Upper lobe of left lung (tissue), 4 donors: ENCODE data around the gene XYLT1.

Experiments
- EP300 ChIP-seq, 4 donors: sonication (generic); formaldehyde crosslinking; IDR thresholded peaks; one replicate each; pipeline ENCODE4 v1.5.1; 2017; ENCODE audit warnings: antibody characterized with exemption in 4 of 4, control low read depth in 2 of 4
- POLR2A ChIP-seq, 4 donors: fragments of 450-650 bp; IDR thresholded peaks; one replicate each; pipeline ENCODE4 v1.5.1; 2016 to 2017; ENCODE audit warnings: antibody characterized with exemption in 4 of 4, mild to moderate bottlenecking in 2 of 4
- POLR2AphosphoS5 ChIP-seq, 2 donors: sonication (generic); formaldehyde crosslinking; IDR thresholded peaks; one replicate each; pipeline ENCODE4 v1.5.1; 2017; ENCODE audit warnings: antibody characterized with exemption in 2 of 2
- TF ChIP-seq, protein P1 (sequence below), 6 experiments: fragments of 450-650 bp in 4 of 6; fragments of 200-600 bp in 2 of 6; sonication (generic) in 2 of 6; IDR thresholded peaks; one replicate each; pipeline ENCODE4 v1.5.1; 2016 to 2019; ENCODE audit warnings: antibody characterized with exemption in 6 of 6

DNA sequence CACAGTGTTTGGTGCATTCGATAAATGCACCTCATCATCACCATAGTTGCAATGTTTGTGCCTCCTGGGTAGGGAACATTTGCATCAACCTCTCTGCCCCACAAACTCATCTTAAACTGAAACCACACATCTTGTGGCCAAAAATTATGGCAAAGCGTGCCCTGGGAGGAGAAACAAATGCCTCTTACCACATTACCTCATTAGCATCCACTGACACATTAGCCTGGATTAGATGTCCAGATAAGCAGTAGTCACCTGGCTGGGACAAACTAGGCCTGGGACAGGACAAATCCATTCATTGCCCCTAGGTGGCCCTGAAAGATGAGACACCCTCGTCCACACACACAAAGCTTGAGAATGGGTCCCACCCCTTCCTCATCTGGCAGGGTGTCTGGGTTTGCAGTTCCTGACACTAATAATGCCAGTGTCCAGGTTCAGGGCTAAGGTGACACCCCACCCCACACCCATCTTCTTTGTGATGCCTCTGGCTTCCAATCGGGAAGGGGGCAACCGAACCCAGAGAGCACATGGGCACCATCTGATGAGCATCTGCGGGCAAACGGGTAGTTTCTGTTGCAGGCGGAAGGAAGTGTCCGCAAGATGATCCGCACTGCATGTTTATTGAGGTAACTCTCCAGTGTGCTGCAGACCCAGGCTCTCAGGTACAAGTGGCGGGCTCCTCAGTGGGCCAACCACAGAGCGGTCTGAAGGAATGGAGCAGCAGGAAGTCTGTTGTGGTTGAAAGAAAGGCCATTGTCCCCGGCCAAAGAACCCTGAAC is 8.6 kb downstream of the XYLT1 start:
- TF ChIP-seq, protein P1, sequence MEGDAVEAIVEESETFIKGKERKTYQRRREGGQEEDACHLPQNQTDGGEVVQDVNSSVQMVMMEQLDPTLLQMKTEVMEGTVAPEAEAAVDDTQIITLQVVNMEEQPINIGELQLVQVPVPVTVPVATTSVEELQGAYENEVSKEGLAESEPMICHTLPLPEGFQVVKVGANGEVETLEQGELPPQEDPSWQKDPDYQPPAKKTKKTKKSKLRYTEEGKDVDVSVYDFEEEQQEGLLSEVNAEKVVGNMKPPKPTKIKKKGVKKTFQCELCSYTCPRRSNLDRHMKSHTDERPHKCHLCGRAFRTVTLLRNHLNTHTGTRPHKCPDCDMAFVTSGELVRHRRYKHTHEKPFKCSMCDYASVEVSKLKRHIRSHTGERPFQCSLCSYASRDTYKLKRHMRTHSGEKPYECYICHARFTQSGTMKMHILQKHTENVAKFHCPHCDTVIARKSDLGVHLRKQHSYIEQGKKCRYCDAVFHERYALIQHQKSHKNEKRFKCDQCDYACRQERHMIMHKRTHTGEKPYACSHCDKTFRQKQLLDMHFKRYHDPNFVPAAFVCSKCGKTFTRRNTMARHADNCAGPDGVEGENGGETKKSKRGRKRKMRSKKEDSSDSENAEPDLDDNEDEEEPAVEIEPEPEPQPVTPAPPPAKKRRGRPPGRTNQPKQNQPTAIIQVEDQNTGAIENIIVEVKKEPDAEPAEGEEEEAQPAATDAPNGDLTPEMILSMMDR (IDR thresholded peaks at IDR 0.05): no peak
- TF ChIP-seq POLR2A (IDR thresholded peaks at IDR 0.05): no peak
- no peak for TF ChIP-seq POLR2AphosphoS5 (IDR thresholded peaks at IDR 0.05)
- TF ChIP-seq EP300 (IDR thresholded peaks at IDR 0.05): no peak
